Mucosa of stomach (tissue), 1 donor: ENCODE data around the gene GLB1L3.

Experiments
- H3K27me3 ChIP-seq: one replicate; pipeline ENCODE4 v1.7.0; 2013; ENCODE audit warnings: mild to moderate bottlenecking, low read length; ENCODE audit not compliant: control insufficient read depth, insufficient read depth
- H3K36me3 ChIP-seq: one replicate; pipeline ENCODE4 v1.7.0; 2013; ENCODE audit warnings: low read length; ENCODE audit not compliant: control insufficient read depth, insufficient read depth
- H3K4me1 ChIP-seq: one replicate; pipeline ENCODE4 v1.7.0; 2013; ENCODE audit warnings: mild to moderate bottlenecking, low read length; ENCODE audit not compliant: control insufficient read depth, insufficient read depth
- H3K4me3 ChIP-seq: one replicate; pipeline ENCODE4 v1.7.0; 2013; ENCODE audit warnings: low read length
- H3K9ac ChIP-seq: one replicate; pipeline ENCODE4 v1.7.0; 2013; ENCODE audit warnings: mild to moderate bottlenecking, low read length, moderate library complexity
- H3K9me3 ChIP-seq: one replicate; pipeline ENCODE4 v1.7.0; 2013; ENCODE audit warnings: mild to moderate bottlenecking, low read length, moderate library complexity; ENCODE audit not compliant: control insufficient read depth
- donor health status: Pancreatic carcinoma.

The GLB1L3 gene

GRCh38 chr11:134367781-134368180, 91.6 kb downstream of the GLB1L3 start:
- no peak overlapping the region for H3K4me3 ChIP-seq
- no peaks in the 10 kb centered on the region for H3K27me3 ChIP-seq
- H3K9ac ChIP-seq, result no peak overlapping the region
- H3K4me1 ChIP-seq, result no peaks in the 10 kb centered on the region
- no peaks in the 10 kb centered on the region for H3K9me3 ChIP-seq
- H3K36me3 ChIP-seq, result no peaks in the 10 kb centered on the region
